ENCODE data around the gene TMEM92. TPM values are rescaled to one million over a fixed set of nuclear protein-coding genes. Genes with fewer than 3 reads are reported as not detected.

TMEM92 gene
- total RNA-seq (under 1 TPM; 0.12 to 1.00 (median 0.40) TPM), polyA plus RNA-seq (under 1 TPM; 0.11 to 0.14 TPM)

- FAIRE-seq (no peak), ATAC-seq (peak; percentile 62 to 89 (median 68)), DNase-seq (peak; percentile 15 to 72 (median 56))
- Histone ChIP-seq H3K27ac (peak within 1 kb of the TSS in 1 of 4 donors; percentile 15), H3K27me3 (peaks cover 0 to 8% (median 0%) of the 10 kb centered on the region in 4 donors), H3K36me3 (no peaks in the 10 kb centered on the region), H3K4me1 (no peaks in the 10 kb centered on the region), H3K4me3 (peak within 1 kb of the TSS in 3 of 4 donors; percentile 42 to 63 (median 45)), H3K9me3 (no peaks in the 10 kb centered on the region)
- intact Hi-C loops (cut with DNase I), result loop anchor here in 2 of 3 donors (5.0 to 10.0 kb wide), 2 partner anchors 60 to 72 kb away; partner anchors contain the start of gene COL1A1 (in 1 of the 2)
- 18 to 20% methylated on average over 15 to 23 of the region's 23 CpGs for WGBS, 2 donors
- no peak for TF ChIP-seq CTCF (IDR thresholded peaks at IDR 0.05)
Measured at GRCh38 chr17:50274142-50274896, at the start of gene TMEM92. Gene TMEM92, plus strand, starts transcription at chr17:50274466. Its CDS starts 36 bp downstream, at chr17:50274502.

GRCh38 chr17:50225701-50226240 is 48.5 kb upstream of the TMEM92 start:
- DNase-seq, result no peak
- 65 to 74% methylated on average over 3 of the region's 3 CpGs for WGBS, 2 donors
- Histone ChIP-seq H3K4me3 (no peak overlapping the region), H3K9me3 (no peaks in the 10 kb centered on the region), H3K27me3 (no peaks in the 10 kb centered on the region), H3K4me1 (no peaks in the 10 kb centered on the region), H3K36me3 (no peaks in the 10 kb centered on the region), H3K27ac (no peak overlapping the region)
- no peak for TF ChIP-seq CTCF (IDR thresholded peaks at IDR 0.05)
- no peak for FAIRE-seq
- no peak for ATAC-seq
- intact Hi-C loops (cut with DNase I), result no loop called here

GRCh38 chr17:50234581-50234980 is 39.7 kb upstream of the TMEM92 start:
- H3K9me3 ChIP-seq, result no peaks in the 10 kb centered on the region
- intact Hi-C loops (cut with DNase I), result no loop called here
- no peak for DNase-seq
- H3K27me3 ChIP-seq, result peaks cover 0 to 6% (median 0%) of the 10 kb centered on the region in 4 donors
- no peak for TF ChIP-seq CTCF (IDR thresholded peaks at IDR 0.05)
- H3K27ac ChIP-seq, result no peak overlapping the region
- ATAC-seq, result no peak
- no peaks in the 10 kb centered on the region for H3K36me3 ChIP-seq
- H3K4me3 ChIP-seq, result no peak overlapping the region
- H3K4me1 ChIP-seq, result no peaks in the 10 kb centered on the region
- FAIRE-seq, result no peak

- Histone ChIP-seq H3K4me3 (no peak overlapping the region), H3K27me3 (peaks cover 0 to 6% (median 0%) of the 10 kb centered on the region in 4 donors), H3K4me1 (no peaks in the 10 kb centered on the region), H3K9me3 (no peaks in the 10 kb centered on the region), H3K27ac (no peak overlapping the region), H3K36me3 (no peaks in the 10 kb centered on the region)
- no peak for DNase-seq
- TF ChIP-seq CTCF (IDR thresholded peaks at IDR 0.05), result no peak
- intact Hi-C loops (cut with DNase I), result no loop called here
- 33 to 40% methylated on average over 2 of the region's 2 CpGs for WGBS, 2 donors
- no peak for ATAC-seq
- no peak for FAIRE-seq
Measured at GRCh38 chr17:50237901-50238300, 36.4 kb upstream of the TMEM92 start.
